C4-2B (cell line): Measurements from ENCODE around the gene FRAS1.

Source experiments
- ZFX ChIP-seq: fragments of 450-650 bp; IDR thresholded peaks from 2 replicates; pipeline ENCODE4 v1.6.1; 2017
- TF ChIP-seq, protein P1 (sequence below): fragments of 450-650 bp; conservative IDR thresholded peaks from 2 replicates; pipeline ENCODE4 v1.5.1; 2017; ENCODE audit warnings: mild to moderate bottlenecking

GRCh38 chr4:78031417-78031950 lies 25.6 kb upstream of the FRAS1 start:
- TF ChIP-seq, protein P1, sequence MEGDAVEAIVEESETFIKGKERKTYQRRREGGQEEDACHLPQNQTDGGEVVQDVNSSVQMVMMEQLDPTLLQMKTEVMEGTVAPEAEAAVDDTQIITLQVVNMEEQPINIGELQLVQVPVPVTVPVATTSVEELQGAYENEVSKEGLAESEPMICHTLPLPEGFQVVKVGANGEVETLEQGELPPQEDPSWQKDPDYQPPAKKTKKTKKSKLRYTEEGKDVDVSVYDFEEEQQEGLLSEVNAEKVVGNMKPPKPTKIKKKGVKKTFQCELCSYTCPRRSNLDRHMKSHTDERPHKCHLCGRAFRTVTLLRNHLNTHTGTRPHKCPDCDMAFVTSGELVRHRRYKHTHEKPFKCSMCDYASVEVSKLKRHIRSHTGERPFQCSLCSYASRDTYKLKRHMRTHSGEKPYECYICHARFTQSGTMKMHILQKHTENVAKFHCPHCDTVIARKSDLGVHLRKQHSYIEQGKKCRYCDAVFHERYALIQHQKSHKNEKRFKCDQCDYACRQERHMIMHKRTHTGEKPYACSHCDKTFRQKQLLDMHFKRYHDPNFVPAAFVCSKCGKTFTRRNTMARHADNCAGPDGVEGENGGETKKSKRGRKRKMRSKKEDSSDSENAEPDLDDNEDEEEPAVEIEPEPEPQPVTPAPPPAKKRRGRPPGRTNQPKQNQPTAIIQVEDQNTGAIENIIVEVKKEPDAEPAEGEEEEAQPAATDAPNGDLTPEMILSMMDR = no peak
- TF ChIP-seq ZFX = no peak
